Neural cell (in vitro differentiated cells): ENCODE measurements around the gene PHTF2. TPM values are rescaled to one million over a fixed set of nuclear protein-coding genes. Genes with fewer than 3 reads are reported as not detected.

Source experiments
- H2AFZ ChIP-seq: fragments of 200-600, 300-800 bp; sonication (generic), shearing (Covaris generic); 2 replicates; pipeline ENCODE4 v1.6.0; 2014; ENCODE audit warnings: low read depth, mild to moderate bottlenecking, antibody characterized with exemption, low read length, moderate library complexity
- H3F3A ChIP-seq: fragments of 200-600 bp; shearing (Covaris generic); 2 replicates; pipeline ENCODE4 v1.6.1; 2016; ENCODE audit warnings: mild to moderate bottlenecking, moderate library complexity, mixed read lengths, antibody characterized with exemption, low read length; ENCODE audit not compliant: insufficient read depth, poor library complexity, severe bottlenecking
- H3K27ac ChIP-seq: fragments of 200-600, 300-800 bp; sonication (generic), shearing (Covaris generic); 2 replicates; pipeline ENCODE4 v1.5.1; 2014; ENCODE audit warnings: mild to moderate bottlenecking, low read length, moderate library complexity
- H3K27me3 ChIP-seq: fragments of 300-800, 200-600 bp; sonication (generic), shearing (Covaris generic); 2 replicates; pipeline ENCODE4 v1.6.0; 2014; ENCODE audit warnings: mild to moderate bottlenecking, low read depth, low read length, moderate library complexity; ENCODE audit not compliant: insufficient read depth
- H3K36me3 ChIP-seq: fragments of 300-800, 200-600 bp; sonication (generic), shearing (Covaris generic); 2 replicates; pipeline ENCODE4 v1.5.1; 2014; ENCODE audit warnings: mild to moderate bottlenecking, antibody characterized with exemption, low read length, moderate library complexity; ENCODE audit not compliant: insufficient read depth
- H3K4me2 ChIP-seq: fragments of 300-800, 200-600 bp; sonication (generic), shearing (Covaris generic); 2 replicates; pipeline ENCODE4 v1.6.0; 2014; ENCODE audit warnings: mild to moderate bottlenecking, low read length
- H3K4me3 ChIP-seq: fragments of 300-800, 200-600 bp; sonication (generic), shearing (Covaris generic); 2 replicates; pipeline ENCODE4 v1.5.1; 2014; ENCODE audit warnings: mild to moderate bottlenecking, low read length, moderate library complexity
- H3K79me2 ChIP-seq: fragments of 200-600 bp; shearing (Covaris generic); replicated peaks from 2 replicates; pipeline ENCODE4 v1.6.0; 2014; ENCODE audit warnings: mild to moderate bottlenecking, low read length, moderate library complexity; ENCODE audit not compliant: insufficient read depth
- H3K9ac ChIP-seq: fragments of 300-800, 200-600 bp; sonication (generic), shearing (Covaris generic); 2 replicates; pipeline ENCODE4 v1.6.1; 2016; ENCODE audit warnings: mild to moderate bottlenecking, low read length, mixed read lengths
- H3K9me2 ChIP-seq: fragments of 200-600 bp; shearing (Covaris generic); 2 replicates; pipeline ENCODE4 v1.6.1; 2016; ENCODE audit warnings: mild to moderate bottlenecking, low read length, mixed read lengths; ENCODE audit not compliant: insufficient read depth
- H3K9me3 ChIP-seq: fragments of 200-600, 300-800 bp; sonication (generic), shearing (Covaris generic); 2 replicates; pipeline ENCODE4 v1.6.1; 2016; ENCODE audit warnings: mild to moderate bottlenecking, mixed run types, low read length, moderate library complexity, mixed read lengths
- H4K20me1 ChIP-seq: fragments of 200-600 bp; shearing (Covaris generic); 2 replicates; pipeline ENCODE4 v1.6.1; 2016; ENCODE audit warnings: mild to moderate bottlenecking, mixed run types; ENCODE audit not compliant: insufficient read depth
- CTCF ChIP-seq: fragments of 450-650 bp; IDR thresholded peaks from 2 replicates; pipeline ENCODE4 v1.5.1; 2014; ENCODE audit warnings: antibody characterized with exemption, mild to moderate bottlenecking, moderate library complexity; ENCODE audit not compliant: poor library complexity, severe bottlenecking
- EP300 ChIP-seq: fragments of 450-650 bp; conservative IDR thresholded peaks from 2 replicates; pipeline ENCODE4 v1.6.1; 2014; ENCODE audit warnings: antibody characterized with exemption, mild to moderate bottlenecking, moderate library complexity; ENCODE audit not compliant: poor library complexity, severe bottlenecking
- EZH2 ChIP-seq: fragments of 200-600, 300-800 bp; shearing (Covaris generic), sonication (generic); IDR thresholded peaks from 2 replicates; pipeline ENCODE4 v1.6.1; 2014; ENCODE audit warnings: antibody characterized with exemption, low read length, borderline replicate concordance, mild to moderate bottlenecking; ENCODE audit not compliant: insufficient read depth, poor library complexity, severe bottlenecking
- MXI1 ChIP-seq: fragments of 450-650 bp; conservative IDR thresholded peaks from 2 replicates; pipeline ENCODE4 v1.6.1; 2014; ENCODE audit warnings: antibody characterized with exemption, mild to moderate bottlenecking; ENCODE audit not compliant: poor library complexity, severe bottlenecking
- POLR2AphosphoS5 ChIP-seq: IDR thresholded peaks from 2 replicates; pipeline ENCODE4 v1.6.1; 2012
- RAD21 ChIP-seq: fragments of 450-650 bp; conservative IDR thresholded peaks from 2 replicates; pipeline ENCODE4 v1.6.1; 2014; ENCODE audit warnings: antibody characterized with exemption, mild to moderate bottlenecking, moderate library complexity
- REST ChIP-seq: IDR thresholded peaks from 2 replicates; pipeline ENCODE4 v1.6.1; 2012; ENCODE audit warnings: borderline replicate concordance
- SMC3 ChIP-seq: fragments of 450-650 bp; conservative IDR thresholded peaks from 2 replicates; pipeline ENCODE4 v1.6.1; 2014; ENCODE audit warnings: antibody characterized with exemption, mild to moderate bottlenecking, moderate library complexity; ENCODE audit not compliant: poor library complexity
- TAF1 ChIP-seq: IDR thresholded peaks from 2 replicates; pipeline ENCODE4 v1.6.1; 2012; ENCODE audit warnings: low read depth
- polyA plus RNA-seq: library from polyadenylated mRNA; depleted of rRNA; stranded (reverse); fragments of >200 nt; gene quantifications from 2 replicates; pipeline ENCODE4 v1.2.3, GENCODE V29; 2014

PHTF2 gene
- polyA plus RNA-seq, 1 donor from 2014 or later: 34.4 TPM

- no peak overlapping the region for H3K9ac ChIP-seq
- H3K27me3 ChIP-seq: no peaks in the 10 kb centered on the region
- H3F3A ChIP-seq: no peaks in the 10 kb centered on the region
- no peaks in the 10 kb centered on the region for H3K9me2 ChIP-seq
- H2AFZ ChIP-seq: no peak overlapping the region
- H3K4me2 ChIP-seq: no peak overlapping the region
- H3K4me3 ChIP-seq: no peak overlapping the region
- no peaks in the 10 kb centered on the region for H3K36me3 ChIP-seq
- no peaks in the 10 kb centered on the region for H4K20me1 ChIP-seq
- H3K27ac ChIP-seq: no peak overlapping the region
- H3K9me3 ChIP-seq: no peaks in the 10 kb centered on the region
- TF ChIP-seq REST: no peak
- TF ChIP-seq POLR2AphosphoS5: no peak
- no peak for TF ChIP-seq SMC3
- no peak for TF ChIP-seq EZH2
- no peak for TF ChIP-seq CTCF
- TF ChIP-seq TAF1: no peak
- no peak for TF ChIP-seq MXI1
- no peak for TF ChIP-seq EP300
- TF ChIP-seq RAD21: no peak
- H3K79me2 ChIP-seq: no peaks in the 10 kb centered on the region
Measured at GRCh38 chr7:77907281-77907680, 108.7 kb downstream of the PHTF2 start.

GRCh38 chr7:77908664-77909063 lies 110.1 kb downstream of the PHTF2 start:
- H3K9ac ChIP-seq: no peak overlapping the region
- no peaks in the 10 kb centered on the region for H3K9me3 ChIP-seq
- no peak overlapping the region for H3K27ac ChIP-seq
- H3F3A ChIP-seq: no peaks in the 10 kb centered on the region
- no peaks in the 10 kb centered on the region for H3K36me3 ChIP-seq
- H4K20me1 ChIP-seq: no peaks in the 10 kb centered on the region
- H3K27me3 ChIP-seq: no peaks in the 10 kb centered on the region
- TF ChIP-seq SMC3: no peak
- TF ChIP-seq MXI1: no peak
- TF ChIP-seq CTCF: no peak
- TF ChIP-seq REST: no peak
- no peak for TF ChIP-seq EZH2
- TF ChIP-seq TAF1: no peak
- no peak for TF ChIP-seq POLR2AphosphoS5
- no peak for TF ChIP-seq RAD21
- TF ChIP-seq EP300: no peak
- no peak overlapping the region for H3K4me2 ChIP-seq
- no peaks in the 10 kb centered on the region for H3K9me2 ChIP-seq
- H3K79me2 ChIP-seq: no peaks in the 10 kb centered on the region
- no peak overlapping the region for H2AFZ ChIP-seq
- H3K4me3 ChIP-seq: no peak overlapping the region
